GM19193 (cell line): ENCODE data around the gene NUDT2.

Source experiments
- POLR2A ChIP-seq: IDR thresholded peaks from 4 replicates; pipeline ENCODE4 v1.6.1; 2011; ENCODE audit not compliant: insufficient read depth, insufficient read length; ENCODE audit errors: extremely low read depth

NUDT2 gene

DNA sequence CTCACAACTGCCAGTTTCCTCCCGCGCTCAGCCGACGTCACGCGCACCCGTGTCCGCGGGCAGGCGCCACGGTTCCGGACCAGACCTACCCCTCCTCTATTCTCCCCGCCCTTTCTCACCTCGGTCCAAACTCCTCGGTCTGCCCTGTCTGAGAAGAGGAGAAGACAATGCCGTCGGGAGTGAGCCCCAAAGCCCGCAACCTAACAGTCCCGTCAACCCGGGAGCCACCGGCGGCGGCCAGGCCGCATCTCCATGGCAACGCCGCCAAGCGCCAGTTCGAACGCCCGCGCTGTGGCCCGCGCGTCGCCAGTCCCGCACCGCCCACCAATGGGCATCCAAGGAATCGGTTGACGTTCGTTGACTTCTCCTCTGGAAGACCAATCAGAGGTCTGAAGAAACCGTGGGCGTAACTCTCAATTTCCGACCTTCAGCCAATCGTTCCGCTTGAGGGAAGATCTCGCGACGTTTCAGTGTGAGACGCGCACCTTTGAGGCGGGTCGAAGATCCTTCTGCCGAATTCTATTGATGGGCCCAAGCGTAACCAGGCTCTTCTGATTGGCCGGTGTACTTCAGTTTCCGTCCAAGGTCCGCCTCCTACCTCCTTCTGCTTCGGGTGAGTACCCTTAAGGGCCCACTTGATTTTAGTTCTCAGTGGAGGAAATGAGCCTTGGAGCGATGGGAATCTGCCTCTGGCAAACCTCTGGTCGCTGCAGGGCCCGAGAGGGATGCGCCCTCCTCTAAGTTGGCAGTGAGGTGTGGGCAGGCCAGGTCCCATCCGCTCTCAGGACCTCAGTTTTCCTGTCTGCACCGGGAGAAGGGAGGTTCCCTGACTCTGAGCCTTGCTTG is at the start of gene NUDT2, which contains the start of gene KIF24:
NUDT2 (plus strand) TSS at position 583 of the 846 bp plus-strand sequence. CDS start 9,471 bp downstream, outside the sequence.
KIF24 (minus strand) TSS at position 282 of the 846 bp plus-strand sequence. CDS start 17,922 bp downstream, outside the sequence.
- peak; percentile 82 for TF ChIP-seq POLR2A

DNA sequence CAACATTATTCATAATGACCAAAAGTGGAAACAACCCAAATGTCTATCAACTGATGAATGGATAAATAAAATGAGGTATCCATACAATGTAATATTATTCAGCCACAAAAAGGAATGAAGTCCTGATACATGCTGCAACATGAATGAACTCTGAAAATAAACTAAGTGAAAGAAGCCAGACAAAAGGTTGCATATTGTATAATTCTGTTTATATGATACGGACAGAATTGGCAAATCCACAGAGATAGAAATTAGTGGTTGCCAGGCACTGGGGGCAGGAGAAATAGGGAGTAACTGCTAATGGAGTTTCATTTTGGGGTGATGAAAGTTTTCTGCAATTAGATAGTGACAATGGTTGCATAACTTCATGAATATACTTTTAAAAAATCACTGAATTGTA is 47.3 kb upstream of the NUDT2 start:
- TF ChIP-seq POLR2A = no peak

DNA sequence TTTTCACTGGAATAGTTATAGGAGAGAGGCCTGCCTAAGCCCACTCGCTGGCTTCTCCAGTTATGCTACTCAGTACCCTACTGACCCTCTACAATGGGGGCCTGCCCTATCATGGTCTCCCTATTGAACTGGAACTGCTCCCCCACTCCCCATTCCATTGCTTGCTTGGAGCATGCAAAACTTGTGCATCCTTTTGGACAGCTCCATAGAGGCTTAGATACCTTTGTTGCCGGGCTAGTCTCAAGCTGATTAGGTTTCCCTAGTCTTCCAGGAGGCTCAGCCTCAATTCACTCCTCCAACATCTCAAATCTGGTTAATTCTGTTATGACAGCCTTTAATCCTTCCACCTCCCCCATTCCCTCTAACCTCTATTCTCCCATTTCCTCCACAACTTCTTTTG is 40.2 kb upstream of the NUDT2 start:
- TF ChIP-seq POLR2A = no peak

DNA sequence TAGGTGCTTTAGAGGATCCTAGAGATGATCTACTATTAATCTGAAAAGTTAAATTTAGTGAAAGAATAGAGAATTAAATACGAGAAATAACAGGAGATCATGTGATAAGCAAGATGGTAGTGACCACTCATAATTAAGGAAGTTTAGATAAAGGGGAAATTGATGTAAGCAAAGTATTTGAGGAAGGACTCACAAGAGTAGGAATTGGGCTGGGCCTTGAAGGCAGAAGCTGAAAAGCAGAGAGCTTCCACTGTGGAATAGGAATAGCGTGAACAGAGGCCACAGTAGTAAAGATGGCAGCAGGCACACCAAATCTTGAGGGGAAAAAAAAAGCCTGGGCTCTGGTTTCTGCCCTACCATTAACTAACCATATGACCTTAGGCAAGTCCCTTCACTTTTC is 38.3 kb upstream of the NUDT2 start:
- TF ChIP-seq POLR2A = no peak

DNA sequence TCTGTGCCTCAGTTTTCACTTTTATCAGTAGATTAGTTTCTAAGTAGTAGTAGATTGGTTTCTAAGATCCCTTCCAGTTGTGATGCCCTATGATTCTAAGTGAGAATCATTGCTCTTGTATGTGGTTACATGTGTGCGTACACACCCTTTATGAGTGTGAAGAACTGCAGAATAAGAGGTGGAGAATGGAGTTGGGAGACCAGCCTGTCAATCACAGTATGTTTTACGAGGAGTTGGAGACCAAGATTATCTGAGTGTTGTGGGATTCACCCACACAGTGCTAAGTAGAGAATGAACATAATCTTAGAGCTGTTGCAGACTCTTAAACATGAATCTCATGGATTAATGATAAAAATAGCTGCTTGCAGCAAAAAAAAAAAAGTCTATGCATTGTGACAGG is 37.9 kb upstream of the NUDT2 start:
- no peak for TF ChIP-seq POLR2A

DNA sequence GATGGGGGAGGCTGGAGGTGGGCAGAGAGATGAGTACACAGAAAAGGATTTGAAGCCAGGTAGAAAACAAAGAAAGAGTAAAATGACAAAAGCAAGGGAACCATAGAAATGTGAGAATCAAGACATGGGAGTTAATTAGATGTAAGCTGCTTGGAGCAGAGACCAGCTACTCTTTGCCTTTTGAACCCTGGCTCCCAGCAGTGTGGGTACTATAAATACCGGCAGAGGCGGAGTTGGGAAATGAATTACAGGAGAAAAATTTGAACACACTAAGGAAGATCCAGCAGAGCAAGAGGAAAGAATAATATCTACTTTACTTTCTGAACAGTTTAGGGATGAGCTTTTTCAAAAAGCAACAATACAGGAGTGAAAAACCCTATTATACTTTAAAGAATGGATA is 36.8 kb upstream of the NUDT2 start:
- no peak for TF ChIP-seq POLR2A

DNA sequence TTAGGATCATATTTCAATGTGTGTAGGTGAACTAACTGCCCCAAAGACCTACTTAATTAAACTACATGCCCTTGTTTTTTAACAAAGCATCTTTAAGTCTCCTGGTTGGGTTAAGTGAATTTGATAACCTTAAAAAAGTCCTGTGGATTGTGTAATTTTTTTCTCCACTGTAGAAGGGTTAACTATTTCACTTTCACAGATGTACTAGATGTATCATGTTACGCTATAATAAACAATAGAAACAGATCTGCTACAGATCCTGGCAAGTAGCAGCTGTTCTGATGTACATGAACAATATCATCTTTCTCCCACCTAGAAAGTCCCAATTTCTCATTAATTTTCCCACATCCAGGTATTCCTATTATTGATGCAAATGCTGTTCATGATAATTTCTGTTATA is 19.2 kb upstream of the NUDT2 start:
- TF ChIP-seq POLR2A = no peak

DNA sequence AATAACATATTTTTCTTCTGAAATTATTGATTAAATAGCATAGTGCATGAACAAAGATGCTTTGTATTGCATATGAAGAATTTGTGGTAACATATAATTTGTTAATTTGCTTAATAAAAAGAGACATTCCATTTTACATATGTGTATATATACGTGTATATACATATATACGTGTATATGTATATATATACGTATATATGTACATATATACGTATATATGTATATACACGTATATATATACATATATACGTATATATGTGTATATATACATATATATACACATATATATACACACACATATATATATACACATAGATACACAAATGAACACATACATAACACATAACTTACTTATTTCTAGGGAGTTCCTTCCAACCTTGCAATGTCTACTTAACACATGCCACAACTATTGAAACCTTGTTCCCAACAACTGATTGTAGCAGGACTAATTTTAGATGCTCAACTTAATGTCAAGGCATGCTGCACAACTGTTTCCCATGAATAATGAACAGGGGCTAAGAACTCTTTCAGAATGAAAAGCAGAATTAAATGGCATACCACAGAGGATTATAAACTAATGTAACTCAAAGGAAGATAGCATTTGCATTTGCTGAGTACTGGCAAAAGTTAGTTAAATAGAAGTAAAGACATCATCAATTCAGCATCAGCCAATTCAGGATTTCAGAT is 17.7 kb upstream of the NUDT2 start:
- no peak for TF ChIP-seq POLR2A

DNA sequence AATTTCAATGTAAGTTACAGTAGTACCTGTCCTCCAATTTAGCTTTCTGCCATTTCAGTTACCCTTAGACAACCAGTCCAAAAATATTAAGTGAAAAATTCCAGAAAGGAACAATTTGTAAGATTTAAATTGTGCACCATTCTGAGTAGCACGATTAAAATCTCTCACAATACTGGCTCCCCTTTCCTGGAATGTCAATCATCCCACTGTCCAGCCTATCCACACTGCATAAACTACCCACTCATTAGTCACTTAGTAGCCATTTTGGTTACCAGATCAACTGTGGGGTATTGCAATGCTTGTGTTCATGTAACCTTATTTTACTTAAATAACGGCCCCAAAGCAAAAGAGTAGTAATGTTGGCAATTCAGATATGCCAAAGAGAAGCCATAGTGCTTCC is 11.9 kb upstream of the NUDT2 start:
- no peak for TF ChIP-seq POLR2A

DNA sequence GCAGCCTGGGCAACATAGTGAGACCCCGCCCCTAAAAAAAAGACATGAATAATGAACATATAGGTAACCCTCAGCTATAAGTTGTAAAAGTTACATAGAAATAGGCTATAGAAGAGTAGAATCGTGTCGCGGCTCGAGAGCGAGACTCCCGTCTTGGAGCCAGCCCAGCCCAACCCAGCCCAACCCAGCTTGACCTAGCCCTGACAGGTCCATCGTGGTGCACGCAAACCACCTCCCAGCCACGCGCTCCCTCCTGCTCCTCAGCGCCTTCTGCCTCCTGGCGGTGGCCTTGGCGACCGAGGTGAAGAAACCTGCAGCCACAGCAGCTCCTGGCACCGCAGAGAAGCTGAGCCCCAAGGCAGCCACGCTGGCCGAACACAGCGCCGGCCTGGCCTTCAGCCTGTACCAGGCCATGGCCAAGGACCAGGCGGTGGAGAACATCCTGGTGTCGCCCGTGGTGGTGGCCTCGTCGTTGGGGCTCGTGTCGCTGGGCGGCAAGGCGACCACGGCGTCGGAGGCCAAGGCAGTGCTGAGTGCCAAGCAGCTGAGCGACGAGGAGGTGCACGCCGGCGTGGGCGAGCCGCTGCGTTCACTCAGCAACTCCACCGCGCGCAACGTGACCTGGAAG is 11.1 kb upstream of the NUDT2 start:
- no peak for TF ChIP-seq POLR2A

DNA sequence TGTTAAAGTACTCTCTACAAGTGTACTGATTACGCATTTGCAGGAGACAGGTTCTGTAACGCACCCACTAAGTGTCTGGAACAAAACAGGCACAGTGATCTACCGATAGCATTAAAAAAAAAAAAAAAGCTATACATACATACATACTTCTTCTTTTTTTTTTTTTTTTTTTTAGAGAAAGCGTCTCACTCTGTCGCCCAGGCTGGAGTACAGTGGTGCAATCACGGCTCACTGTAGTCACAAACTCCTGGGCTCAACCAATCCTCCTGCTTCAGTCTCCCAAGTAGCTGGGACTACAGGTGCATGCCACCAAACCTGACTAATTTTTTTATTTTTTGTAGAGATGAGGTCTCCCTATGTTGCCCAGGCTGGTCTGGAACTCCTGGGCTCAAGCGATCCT is 7.9 kb upstream of the NUDT2 start:
- TF ChIP-seq POLR2A = no peak

DNA sequence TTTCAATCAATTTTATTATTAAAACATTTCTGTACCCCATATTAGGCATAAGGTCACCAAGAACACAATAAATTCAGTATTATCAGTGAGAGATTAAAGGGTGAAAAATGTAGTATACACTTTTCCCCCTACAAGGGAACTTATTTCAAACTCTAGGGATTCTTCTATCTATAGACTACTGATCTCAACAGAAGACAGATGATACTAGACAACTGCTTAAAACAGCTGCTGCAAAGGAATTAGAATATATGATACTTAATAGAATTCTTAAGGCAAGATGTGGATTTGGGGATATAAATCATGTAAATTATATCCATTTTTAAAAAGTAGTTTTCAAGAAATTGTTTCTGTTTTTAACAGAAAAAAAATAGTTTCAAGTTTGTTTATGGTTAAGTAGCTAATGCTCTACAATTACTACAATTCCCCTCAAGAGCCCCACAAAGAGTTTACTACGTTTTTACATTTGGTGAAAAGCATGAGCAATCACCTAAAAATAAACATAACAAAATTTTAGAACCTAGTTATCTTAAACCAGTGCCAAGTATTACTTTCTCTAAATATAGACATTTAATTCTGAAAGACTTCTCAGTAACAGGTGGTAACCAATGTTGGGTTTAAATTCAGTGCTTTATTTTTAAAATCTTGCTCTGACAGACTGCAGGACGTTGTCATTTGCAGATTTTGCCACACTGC is 6.3 kb upstream of the NUDT2 start:
- no peak for TF ChIP-seq POLR2A

DNA sequence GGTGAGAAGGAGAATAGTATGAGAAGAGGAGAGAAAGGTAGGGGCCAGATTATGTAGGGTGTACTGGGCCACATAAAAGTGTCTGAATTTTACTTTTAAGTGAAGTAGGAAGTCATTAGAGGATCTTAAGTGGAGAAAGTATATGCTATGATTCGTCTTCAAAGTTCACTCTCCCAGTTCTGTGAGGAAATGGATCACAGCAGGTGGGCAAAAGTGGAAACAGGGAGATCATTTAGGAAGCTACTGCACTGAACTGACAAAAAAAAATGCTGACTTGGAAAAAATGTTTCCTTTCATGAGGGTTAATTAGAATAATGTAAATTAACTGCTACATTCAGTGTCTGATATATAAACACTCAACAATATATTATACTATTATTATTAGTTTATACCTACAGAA is 2.7 kb upstream of the NUDT2 start:
- TF ChIP-seq POLR2A = no peak

DNA sequence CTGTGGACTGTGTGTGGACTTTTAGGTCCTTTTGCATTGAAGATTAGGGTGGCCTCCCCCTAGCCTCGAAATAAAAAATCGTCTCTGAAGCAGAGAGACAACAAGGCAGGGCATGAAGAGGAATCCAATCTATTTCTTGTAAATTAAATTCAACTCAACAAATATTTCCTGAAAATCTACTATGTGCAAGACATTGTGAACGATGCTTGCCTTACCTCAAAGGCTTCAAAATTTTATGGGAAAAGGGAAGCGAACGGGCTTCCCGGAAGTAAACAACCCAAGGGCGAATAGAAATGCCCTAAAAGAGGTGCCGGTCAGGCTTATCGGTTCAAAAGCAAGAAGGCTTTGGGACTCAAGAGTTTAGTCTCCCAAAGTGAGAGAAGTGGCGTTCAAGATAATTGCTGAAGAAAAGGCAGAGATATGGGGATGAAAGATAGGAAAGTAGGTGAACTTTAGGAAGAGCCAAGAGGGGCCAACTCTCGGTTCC is 826 bp upstream of the NUDT2 start:
- TF ChIP-seq POLR2A = no peak

DNA sequence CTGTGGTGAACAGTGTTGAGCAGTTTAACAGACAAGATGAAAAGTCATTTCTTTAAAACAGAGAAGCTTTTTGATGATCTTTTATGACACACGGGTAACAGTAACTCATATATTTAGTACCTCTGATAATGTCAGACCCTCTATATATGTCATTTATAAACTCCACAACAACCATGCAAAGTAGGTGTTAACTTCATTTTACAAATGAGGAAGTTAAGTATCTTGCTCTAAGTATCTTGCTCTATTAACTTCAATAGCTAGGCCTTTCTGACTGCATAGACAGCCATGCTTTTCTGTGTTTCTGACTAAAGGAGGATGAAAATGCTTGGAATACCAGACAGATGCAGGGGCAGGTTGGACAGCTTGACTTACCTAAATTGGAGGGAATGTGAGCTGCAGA is 1.8 kb downstream of the NUDT2 start:
- TF ChIP-seq POLR2A = no peak
